Measurements from ENCODE around the gene PBX1. TPM values are rescaled to one million over a fixed set of nuclear protein-coding genes. Genes with fewer than 3 reads are reported as not detected.

PBX1 gene
- total RNA-seq, 1 donor from 2014 or later, result 11.5 TPM

DNA sequence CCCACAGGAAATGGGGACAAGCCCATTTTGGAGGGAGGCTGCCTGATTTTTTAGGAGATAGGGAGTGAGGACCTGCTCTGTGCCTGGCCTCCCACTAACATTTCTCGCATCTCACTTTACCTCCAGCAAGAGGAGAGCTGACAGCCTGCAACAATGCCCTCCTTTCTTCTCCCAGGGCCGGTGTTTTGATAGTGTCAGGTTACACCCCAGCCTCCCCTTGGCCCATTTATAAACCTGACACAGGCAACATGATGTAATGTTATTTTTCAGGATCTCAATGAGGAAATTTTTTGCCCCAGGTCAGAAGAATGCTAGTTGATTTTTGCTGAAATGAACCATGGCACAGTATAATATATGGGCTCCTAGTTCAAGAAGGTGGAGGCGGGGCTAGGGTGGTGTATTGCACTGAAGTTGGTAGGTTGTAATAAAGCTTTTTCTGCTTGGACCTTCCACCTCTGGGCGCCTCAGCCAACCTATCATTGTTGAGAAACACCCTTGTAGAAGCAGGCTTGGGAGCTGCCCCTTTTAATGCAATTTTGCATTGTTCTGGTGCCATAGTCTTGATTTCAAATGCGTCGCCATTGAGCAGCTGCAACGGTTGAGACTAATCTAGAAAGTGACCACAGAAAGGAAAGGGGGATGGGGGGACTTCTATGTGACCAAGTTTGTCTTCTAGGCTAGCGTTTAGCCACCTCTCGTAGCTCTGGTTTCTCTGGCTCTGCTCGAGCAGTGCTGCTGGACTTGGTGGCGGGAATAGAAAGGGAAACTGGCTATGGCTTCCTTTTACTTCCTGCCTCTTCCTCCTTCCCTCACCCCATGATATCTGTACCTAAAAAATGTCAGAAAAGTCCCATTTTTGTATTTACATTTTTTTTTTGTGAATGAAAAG, 53.0 kb downstream of the PBX1 start:
- peak; percentile 12 for DNase-seq (ENCODE audit: extremely low read depth, low read depth, low spot score)

DNA sequence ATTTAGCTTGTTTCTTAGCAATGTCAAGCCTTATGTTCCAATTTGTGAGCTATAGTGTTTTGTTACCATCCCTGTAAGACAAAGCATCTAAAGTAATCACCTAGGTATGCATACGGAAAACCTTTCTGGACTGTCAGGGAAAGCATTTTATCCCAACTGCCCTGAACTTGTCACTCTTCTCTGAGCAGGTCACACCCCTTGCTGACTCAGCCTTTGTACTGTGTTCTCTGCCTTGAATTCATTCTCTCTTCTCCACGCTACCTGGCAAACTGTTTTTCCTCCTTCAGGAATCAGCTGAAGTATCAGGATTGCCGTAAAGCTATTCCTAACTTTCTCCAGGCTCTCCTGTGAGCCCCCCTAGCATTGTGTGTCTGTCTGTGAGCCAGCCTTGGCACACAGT, 54.2 kb downstream of the PBX1 start:
- DNase-seq (ENCODE audit: extremely low read depth, low read depth, low spot score), result no peak

DNA sequence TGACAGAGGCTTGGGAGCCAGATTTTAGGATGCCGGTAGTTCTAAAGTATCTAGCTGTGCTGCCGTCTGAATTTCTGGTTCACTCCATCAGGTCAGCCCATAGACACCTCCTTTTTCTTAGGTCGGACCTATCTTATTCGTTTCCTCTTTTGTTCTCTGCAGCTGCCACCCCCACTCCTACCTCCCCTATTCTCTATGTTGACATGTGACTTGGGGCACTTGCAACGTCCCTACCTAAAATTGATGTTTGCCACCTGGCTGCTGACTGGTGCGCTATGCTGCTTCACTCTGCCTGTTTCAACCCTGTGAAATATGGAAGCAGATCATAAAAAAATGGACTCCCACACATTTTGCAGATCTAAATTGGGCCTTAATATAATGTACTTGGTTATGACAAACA, 55.3 kb downstream of the PBX1 start:
- no peak for DNase-seq (ENCODE audit: extremely low read depth, low read depth, low spot score)

DNA sequence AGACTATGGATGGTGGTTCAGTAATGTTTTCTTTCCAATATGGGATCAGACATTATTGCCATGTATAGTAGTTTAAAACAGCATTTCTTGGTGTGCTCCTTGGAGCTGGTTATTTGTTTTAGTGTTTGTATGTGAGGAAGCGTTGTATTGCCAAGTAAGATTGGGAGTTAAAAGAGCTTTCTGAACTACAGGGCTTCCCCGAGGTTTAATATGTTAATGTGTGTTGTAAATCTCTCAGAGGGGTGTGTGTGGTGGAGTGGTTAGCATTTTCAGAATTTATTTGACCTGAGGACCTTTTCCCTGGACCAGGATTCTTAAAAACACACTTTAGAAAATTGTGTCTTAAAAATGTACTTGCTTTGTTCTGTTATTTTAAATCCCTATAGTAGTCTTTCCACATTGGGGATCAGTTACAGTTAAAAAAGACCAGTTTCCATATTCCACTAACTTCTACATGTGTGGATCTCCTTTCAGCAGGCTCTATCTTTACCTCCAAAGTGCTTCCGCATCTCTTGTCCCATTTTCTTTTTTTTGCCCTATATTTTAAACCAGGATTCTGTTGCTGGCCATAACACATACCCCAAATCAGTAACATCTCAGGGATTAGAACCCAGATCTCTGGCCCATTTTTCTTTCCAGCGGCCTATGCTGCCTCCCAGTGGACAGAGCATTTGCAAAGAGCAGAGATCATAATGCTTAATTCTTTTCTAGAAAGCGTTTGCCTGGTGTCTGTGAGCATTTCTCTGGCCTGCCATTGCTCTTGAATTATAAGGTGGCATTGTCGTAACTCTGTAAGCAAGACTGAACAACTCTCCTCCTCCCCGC, 58.6 kb downstream of the PBX1 start:
- no peak for DNase-seq (ENCODE audit: extremely low read depth, low read depth, low spot score)

DNA sequence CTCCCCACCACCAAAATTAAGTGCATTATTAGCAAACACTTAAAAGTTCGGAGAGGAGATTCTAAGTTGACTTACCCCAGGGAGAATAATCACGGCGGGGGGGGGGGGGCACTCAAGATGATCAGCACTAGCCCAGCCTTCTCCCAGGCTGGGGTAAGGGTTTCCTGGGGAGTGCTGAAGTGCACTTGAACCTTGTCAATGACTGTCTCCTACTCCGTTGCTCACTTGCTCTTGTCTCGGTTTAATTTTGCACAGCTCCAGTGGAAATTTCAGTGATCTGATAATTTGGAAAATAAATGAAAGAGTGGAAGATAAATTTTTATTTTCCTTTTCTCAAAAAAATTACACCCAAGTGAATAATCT, 59.2 kb downstream of the PBX1 start:
- no peak for DNase-seq (ENCODE audit: extremely low read depth, low read depth, low spot score)

DNA sequence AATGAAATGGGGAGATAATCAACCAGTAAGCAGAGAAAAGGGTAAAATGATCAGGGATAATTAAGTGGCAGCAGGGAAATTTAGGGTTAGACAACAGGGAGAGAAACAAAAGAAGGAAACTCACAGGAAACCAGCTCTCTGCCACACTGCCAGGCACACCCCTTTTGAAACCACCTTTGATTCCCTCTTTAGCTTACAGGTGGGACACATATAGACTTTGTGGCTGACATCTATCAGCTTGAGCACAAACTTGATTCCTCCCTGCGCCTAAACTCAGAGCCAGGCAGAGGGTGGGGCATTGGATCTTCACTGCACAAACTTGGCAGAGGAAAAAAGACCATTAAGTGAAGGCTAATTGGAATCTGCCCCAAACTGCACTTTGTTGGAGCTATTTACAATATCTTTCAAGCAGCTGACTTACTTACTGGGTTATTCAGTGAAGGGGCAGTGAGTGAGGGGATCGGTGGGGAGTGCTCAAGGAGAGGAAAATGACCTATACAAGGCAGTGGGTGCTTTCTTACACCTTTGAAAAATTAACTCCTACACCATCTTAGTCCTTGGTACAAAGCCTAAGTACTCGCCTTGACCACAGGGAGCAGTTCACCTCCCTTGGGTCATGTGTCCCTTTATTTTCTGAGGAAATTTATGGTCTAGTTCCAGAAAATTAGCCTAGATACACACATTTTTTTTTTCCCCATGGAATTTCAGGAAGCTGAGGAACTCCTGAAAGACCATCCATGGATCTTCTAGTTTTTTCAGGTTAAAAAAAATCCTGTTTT, 60.2 kb downstream of the PBX1 start:
- DNase-seq (ENCODE audit: extremely low read depth, low read depth, low spot score), result no peak

DNA sequence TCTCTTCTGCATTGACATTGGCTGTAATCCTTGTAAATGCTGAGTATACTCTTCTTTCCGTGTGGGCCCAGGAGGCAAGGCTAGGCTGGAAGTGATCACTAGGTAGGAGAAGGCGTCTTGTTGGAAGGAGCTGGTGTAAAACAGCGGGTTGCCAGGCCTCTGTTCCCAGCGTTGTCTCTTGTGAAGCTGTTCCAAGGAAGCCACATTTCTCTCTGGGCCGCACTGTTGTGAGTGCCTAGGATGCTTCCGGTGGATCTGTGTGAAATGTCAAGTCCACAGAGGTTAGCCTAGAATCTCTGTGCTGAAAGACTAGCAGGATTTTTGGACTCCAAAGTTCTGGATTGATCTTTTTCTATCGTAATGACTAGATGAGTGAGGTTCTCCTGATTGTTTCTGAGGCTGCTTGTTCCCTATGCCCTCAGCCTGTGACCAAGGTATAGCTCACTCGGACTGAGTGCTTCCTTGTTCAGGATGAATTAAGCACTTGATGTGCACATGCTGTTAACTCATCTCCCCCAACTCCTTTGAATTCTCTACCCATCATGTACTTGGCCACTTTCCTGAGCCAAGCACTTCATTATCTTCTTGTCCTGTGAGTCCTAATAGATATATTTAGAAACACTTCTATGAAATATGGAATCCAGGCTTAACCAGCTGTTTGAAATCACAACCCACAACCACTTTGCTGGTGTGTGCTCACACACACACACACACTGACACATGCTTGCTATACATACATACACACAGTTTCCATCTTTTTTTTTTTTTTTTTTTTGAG, 63.3 kb downstream of the PBX1 start:
- no peak for DNase-seq (ENCODE audit: extremely low read depth, low read depth, low spot score)

DNA sequence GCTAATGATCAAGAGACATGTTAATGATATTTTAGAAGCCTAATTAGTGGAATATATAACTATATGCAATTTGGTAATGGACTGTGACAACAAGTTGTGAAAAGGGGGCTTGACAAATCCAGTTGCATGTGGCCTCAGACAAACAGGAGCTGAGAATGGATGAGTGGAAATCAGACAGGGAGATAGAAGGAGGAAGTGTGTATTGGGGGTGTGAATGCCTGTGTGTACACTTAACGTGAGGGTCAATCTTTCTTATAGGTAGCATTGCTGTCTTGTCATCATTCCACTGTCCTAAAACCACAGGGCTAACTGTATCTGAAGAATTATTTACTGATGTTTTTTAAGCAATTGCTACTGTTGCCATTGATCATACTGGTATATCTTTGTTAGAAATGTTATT, 64.8 kb downstream of the PBX1 start:
- DNase-seq (ENCODE audit: extremely low read depth, low read depth, low spot score), result no peak

DNA sequence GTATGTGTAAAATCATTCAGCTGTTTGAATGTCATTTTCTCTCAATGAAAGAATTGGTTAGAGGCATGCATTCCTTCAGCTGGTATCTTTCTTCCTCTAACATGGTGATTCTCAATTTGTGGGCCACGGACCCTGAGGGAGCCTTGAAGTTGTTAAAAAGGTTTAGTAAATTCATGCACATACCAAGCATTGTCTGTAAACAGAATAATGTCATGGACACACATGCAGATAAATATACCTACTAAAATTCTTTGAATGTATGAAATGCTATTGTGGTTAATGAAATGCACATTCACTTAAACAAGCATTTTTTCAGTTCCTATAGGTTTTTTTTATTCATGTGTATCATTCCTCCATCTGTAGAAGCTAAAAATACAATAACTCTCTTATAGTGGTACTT, 65.4 kb downstream of the PBX1 start:
- no peak for DNase-seq (ENCODE audit: extremely low read depth, low read depth, low spot score)

DNA sequence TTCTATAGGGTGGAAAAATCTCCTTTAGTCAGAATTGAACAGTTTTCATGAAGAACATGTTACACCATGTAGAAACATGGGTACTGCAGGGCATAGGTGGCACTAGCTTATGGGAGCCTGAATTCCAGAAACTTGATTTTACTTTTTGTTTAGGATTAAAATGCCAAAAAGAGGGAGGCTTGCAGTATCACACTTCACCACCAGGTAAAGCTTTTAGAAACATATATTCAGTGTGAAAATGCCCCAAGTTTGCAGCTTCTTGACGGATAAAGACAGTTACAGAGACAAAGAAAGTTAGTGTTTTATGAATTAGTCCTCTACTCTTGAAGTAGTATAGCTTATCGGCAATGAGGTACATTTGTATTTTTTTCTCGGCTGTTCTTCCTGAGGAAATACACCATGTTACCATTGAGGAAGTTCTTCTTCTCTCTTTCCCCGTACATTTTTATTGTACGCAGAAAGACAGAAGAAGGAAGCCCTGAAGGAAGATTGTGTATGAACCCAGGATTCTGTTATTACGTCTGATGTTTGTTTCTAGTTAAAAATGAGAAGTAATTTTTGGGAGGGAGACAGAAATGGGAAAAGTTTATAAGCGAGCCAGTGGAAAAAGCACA, 66.1 kb downstream of the PBX1 start:
- DNase-seq (ENCODE audit: extremely low read depth, low read depth, low spot score), result no peak

DNA sequence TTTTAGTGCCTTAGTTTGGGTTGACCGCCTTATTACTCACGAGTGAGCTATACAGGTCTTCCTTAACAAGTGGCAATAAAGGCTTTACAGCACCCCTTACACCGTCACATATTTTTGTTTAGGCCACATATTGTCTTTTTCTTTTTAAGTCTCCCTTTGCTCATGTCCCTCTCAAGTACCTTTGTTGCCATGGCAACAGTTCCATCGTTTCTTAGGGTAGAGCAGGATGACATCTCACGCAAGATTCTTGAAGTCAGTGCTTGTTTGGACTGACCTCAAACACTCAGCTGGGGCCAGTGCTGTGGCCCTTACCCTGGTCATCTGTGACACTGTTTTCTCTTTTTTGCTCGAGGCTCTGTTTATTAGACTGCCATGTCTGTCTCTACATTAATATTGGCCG, 69.8 kb downstream of the PBX1 start:
- DNase-seq (ENCODE audit: extremely low read depth, low read depth, low spot score), result no peak

DNA sequence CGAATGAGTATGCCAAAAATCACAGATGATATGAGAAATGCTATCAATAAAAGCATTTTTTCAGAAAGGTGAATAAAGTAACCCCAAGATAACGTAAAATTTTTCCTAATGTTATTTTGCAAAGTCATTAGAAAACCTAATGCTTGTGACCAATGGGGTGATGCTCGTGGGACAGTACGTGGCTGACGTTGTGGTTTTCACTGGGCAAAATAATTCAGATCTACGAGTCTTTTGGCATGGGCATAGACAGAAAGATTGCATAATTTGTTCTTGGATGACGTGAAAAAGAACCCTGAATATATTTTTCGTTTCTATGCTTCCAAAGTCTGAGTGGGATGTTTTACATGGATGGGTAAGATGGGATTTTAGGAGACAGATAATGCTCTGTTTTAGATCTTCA, 71.0 kb downstream of the PBX1 start:
- DNase-seq (ENCODE audit: extremely low read depth, low read depth, low spot score), result no peak

DNA sequence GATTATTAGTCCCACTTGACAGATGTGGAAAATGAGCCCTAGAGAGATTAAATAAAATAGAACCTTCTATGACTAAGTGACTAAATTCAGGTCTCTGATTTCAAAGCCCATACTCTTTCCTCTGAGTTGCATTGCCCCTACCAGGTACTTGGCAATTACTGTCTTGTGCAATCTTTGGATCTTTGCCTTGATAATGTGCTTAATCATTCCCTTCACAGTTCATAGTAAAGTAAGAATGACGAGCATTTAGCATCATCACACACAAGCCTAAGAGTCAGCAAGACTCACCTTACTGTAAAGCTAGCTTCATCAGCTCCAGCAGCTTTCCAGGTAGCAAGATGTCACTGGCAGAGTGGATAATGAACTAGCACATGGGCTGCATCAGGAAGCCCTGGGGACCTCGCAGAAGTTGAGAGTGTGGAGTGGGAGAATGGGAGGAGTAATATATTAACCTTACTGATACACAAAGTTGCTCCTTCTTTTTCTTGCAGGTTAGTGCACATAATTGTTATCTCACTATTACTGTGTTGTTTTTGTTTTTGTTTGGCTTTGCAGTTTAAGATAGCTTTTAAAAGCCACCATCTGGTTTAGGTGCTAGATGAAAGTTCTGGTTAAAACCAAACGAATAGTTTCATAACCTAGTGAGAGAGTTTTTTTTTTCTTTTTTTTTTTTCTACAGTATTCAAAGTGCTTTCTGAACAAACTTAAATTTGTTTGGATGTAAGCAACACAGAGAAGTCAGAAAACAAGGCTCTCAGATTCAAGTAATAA, 71.8 kb downstream of the PBX1 start:
- no peak for DNase-seq (ENCODE audit: extremely low read depth, low read depth, low spot score)

DNA sequence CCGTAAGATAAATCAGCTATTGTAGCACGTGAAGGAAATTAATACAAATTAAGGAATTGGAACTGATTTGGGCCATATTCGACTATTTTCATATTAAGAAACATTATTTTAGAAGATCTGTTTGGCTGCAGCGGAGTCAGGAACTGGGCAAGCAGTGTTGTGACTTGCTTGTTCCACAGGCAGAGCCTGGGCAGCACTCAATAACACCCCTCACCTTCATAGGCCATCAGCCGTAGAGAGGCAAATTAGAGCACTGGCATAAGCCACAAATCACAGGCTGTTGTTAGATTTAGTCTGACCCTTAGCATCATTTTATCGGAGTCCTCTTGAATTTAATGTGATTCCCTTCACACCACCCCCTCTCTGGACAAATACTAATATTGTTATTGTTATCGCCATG, 72.8 kb downstream of the PBX1 start:
- no peak for DNase-seq (ENCODE audit: extremely low read depth, low read depth, low spot score)

DNA sequence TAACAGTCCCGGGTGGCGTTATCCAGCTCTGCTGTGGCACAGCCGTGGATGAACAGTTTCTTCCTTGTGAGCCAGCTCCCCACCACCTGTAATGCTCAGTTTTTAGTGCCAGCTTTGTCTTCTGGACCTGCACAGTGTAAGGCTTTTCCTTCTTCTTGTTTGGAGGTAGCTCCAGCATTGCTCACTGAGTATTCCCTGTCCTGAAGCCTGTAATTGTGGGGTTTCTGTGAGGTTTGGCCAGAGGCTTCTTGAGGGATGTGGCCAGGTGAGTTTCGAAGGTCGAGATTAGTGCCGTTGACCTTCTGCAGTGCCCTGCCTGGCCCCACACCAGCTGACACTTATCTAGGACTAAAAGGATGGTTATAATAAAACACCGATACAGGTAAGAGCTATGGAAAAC, 75.0 kb downstream of the PBX1 start:
- DNase-seq (ENCODE audit: extremely low read depth, low read depth, low spot score), result no peak

DNA sequence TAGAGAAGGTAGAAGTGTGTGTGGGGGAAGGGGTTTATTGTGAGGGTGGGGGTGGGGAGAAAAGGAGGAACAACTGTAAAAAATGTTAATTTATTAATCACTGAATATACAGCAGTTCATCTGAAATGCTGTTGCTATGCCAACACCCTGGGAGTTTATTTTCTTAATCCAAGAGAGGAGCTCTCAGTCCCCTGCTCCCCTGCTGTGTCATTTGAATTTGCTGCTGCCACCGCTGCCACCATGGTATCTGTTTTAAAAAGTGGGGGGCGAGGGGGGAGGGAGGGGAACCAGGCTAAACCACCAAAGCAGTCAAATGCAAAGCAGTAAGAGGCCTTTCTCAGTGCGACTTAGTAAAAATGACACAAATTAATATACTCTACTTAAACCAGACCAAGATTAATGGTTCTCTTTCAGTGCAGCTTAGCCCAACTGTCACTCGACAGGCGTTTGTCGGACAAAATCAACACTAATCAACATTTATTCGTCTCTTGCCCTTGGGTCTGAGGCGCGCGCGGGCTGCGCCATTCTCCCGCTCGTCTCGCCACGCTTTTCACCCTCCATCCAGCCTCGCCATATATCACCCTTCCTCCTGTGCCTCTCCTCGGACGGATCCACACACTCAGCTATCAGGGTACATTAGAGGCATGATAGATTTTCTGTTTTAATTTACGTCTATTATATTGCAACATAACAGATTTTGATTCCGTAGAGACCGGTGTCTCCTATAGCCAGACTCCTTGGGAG, 76.2 kb downstream of the PBX1 start:
- no peak for DNase-seq (ENCODE audit: extremely low read depth, low read depth, low spot score)

DNA sequence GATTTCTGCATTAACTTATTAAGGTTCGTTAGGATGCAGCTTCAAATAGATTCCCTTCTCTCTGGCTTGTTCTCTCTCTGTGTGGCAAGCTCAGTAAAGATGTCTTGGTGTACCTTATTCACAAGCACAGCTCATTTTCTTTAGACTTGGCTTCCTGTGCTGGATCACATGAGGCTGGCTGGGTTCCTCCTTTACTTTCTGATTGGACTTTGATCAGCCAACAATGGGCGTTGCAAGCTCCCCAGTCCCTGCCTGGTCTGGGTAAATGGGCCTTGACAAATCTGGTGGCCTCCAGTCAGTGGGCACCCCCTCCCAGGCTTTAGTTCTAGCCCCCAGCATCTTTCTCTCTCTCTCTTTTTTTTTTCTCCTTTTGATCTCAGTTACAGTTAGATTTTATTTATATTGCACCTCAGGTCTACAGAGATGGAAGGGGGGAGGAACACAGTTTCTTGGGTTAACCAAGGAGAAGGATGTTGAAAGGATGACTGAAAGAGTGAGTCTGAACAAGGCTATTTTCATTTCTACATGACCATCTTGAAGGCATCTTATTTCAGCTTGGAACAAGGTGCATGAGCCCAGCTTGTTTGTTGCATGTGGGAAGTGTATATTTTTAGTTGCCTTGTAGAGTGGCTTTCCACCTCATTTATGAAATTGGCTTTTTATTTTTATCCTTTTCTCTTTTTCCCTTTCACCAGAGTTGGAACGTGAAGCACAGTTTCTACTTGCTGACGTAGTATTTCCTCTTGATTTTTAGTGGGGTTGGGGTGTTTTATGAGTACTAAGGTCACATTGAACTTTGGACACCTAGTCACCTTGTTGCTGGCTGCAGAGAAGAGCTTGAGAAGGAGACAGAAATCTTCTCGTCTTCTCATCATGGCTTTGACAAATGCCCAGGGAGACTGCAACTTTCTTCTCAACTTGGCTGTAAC, 77.1 kb downstream of the PBX1 start:
- no peak for DNase-seq (ENCODE audit: extremely low read depth, low read depth, low spot score)

DNA sequence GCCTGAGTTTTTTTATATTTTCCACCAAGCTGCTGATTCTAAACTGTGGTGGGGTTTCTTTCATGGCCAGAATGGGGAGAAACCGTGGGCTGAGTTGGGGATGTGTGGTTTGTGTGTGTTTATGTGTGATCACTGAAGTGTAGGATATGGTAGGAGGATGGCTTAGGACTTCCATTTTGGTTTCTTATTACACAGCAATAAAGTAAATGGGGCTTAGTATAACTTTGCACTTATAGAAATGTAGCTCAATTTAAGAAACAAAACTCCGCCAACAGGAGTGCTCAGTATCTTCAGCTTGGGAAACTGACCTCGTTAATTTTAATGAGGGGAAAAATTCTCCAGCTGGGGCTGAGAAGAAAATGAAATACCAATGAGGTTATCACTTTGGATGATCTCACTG, 77.8 kb downstream of the PBX1 start:
- DNase-seq (ENCODE audit: extremely low read depth, low read depth, low spot score), result no peak

Data from glomerular endothelial cell (primary cell).